Right atrium auricular region (tissue), 2 donors: ENCODE data around the gene APOA1. TPM values are rescaled to one million over a fixed set of nuclear protein-coding genes. Genes with fewer than 3 reads are reported as not detected.

Experiments
- DNase-seq: peaks from one replicate; pipeline ENCODE4 v3.0.0-alpha.2; 2019; ENCODE audit warnings: low spot score
- H3K27ac ChIP-seq, 2 donors: fragments of 200-600 bp; sonication (generic); 1 replicate in 1 of 2; 2 replicates in 1 of 2; pipeline ENCODE4 v1.5.1; 2016 to 2019
- H3K27me3 ChIP-seq, 2 donors: fragments of 200-600 bp; sonication (generic); one replicate each; pipeline versions ENCODE4 v1.5.1 to v1.6.0; 2017 to 2019
- H3K36me3 ChIP-seq: fragments of 200-600 bp; sonication (generic); one replicate; pipeline ENCODE4 v1.5.1; 2016
- H3K4me1 ChIP-seq, 2 donors: fragments of 200-600 bp; sonication (generic); one replicate each; pipeline versions ENCODE4 v1.5.1 to v1.6.0; 2017 to 2019
- H3K4me3 ChIP-seq, 2 donors: fragments of 200-600 bp; sonication (generic); 1 replicate in 1 of 2; 2 replicates in 1 of 2; pipeline ENCODE4 v1.5.1; 2017 to 2019; ENCODE audit warnings: mild to moderate bottlenecking in 1 of 2, moderate library complexity in 1 of 2
- H3K9me3 ChIP-seq, 2 donors: fragments of 200-600 bp; sonication (generic); one replicate each; pipeline ENCODE4 v1.5.1; 2019
- CTCF ChIP-seq, 2 donors: fragments of 200-600 bp; sonication (generic); IDR thresholded peaks; one replicate each; pipeline ENCODE4 v1.5.1; 2019; ENCODE audit warnings: antibody characterized with exemption in 2 of 2
- total RNA-seq, 2 donors: library from RNA; depleted of rRNA; stranded (reverse); fragments of >200 nt; gene quantifications; one replicate each; pipeline ENCODE4 v1.1.0, GENCODE V29; 2016

The APOA1 gene
- total RNA-seq, 2 donors from 2014 or later = 4.5 to 9.5 TPM

DNA sequence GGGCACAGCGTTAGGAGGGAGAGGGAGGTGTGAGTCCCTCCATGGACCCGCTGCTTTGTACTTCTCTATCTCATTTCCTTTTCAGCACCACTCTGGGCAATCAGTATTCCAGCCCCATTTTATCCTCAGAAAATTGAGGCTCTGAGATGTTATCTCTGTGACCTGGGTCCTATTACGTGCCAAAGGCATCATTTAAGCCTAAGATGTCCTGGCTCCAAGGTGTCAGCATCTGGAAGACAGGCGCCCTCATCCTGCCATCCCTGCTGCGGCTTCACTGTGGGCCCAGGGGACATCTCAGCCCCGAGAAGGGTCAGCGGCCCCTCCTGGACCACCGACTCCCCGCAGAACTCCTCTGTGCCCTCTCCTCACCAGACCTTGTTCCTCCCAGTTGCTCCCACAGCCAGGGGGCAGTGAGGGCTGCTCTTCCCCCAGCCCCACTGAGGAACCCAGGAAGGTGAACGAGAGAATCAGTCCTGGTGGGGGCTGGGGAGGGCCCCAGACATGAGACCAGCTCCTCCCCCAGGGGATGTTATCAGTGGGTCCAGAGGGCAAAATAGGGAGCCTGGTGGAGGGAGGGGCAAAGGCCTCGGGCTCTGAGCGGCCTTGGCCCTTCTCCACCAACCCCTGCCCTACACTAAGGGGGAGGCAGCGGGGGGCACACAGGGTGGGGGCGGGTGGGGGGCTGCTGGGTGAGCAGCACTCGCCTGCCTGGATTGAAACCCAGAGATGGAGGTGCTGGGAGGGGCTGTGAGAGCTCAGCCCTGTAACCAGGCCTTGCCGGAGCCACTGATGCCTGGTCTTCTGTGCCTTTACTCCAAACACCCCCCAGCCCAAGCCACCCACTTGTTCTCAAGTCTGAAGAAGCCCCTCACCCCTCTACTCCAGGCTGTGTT is 8.5 kb downstream of the APOA1 start:
- no peak for TF ChIP-seq CTCF (IDR thresholded peaks at IDR 0.05)
- H3K4me1 ChIP-seq = no peaks in the 10 kb centered on the region
- no peak overlapping the region for H3K27ac ChIP-seq

GRCh38 chr11:116827461-116827860 is 10.0 kb downstream of the APOA1 start:
- no peaks in the 10 kb centered on the region for H3K4me1 ChIP-seq
- no peaks in the 10 kb centered on the region for H3K27me3 ChIP-seq
- no peak overlapping the region for H3K27ac ChIP-seq

More for the DNA sequence above, 8.5 kb downstream of the APOA1 start:
- DNase-seq = no peak
- no peaks in the 10 kb centered on the region for H3K9me3 ChIP-seq
- H3K4me3 ChIP-seq = no peak overlapping the region
- H3K27me3 ChIP-seq = no peaks in the 10 kb centered on the region
- no peaks in the 10 kb centered on the region for H3K36me3 ChIP-seq

GRCh38 chr11:116826751-116827431 is 10.5 kb downstream of the APOA1 start:
- Histone ChIP-seq H3K36me3 (no peaks in the 10 kb centered on the region), H3K9me3 (no peaks in the 10 kb centered on the region), H3K4me1 (no peaks in the 10 kb centered on the region), H3K27me3 (no peaks in the 10 kb centered on the region), H3K4me3 (no peak overlapping the region), H3K27ac (no peak overlapping the region)
- TF ChIP-seq CTCF (IDR thresholded peaks at IDR 0.05) = no peak
- DNase-seq = no peak

More at GRCh38 chr11:116827461-116827860, 10.0 kb downstream of the APOA1 start:
- H3K9me3 ChIP-seq = no peaks in the 10 kb centered on the region
- H3K36me3 ChIP-seq = no peaks in the 10 kb centered on the region
- no peak overlapping the region for H3K4me3 ChIP-seq
- TF ChIP-seq CTCF (IDR thresholded peaks at IDR 0.05) = no peak
- no peak for DNase-seq

DNA sequence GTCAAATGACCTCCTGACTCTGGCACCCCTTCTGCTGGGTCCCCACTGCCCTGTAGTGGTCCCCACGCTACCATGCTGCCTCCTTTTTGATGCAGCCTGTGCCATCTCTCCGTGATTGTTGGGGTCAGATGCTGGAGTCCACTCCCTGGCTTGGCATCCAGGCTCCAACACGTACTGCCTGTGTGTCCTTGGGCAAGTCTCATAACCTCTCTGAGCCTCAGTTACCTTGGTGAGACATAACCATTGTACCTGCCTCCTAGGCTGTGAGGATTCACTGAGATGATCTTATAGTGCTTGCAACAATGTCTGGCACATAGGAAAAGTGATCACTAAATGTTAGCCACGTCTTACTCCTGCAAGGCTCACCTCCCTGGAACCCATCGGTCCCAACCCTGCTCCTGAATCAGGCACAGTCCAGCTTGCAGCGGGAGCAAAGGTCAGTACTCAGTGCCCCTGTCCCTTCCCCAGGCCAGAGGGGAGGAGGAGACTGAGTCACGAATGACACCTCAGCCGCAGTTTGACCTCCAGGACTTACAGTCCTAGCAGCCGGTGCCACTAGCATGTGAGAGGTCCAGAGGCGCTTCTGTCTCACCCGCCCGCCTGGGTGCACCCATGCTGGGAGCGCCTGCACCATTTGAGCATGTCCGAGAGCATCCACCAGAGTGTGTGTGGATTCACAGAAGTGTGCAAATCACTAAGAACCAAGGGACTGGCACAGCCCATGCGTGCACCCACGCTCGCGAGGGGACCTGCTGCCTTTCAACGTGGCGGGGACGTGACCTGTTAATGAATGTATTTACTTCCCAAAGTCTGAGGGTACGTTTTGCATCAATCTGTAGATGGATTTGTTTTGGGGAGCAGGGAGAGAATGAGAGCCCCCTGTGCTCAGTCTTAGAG is 11.3 kb downstream of the APOA1 start:
- H3K4me1 ChIP-seq = no peaks in the 10 kb centered on the region
- no peak overlapping the region for H3K4me3 ChIP-seq
- DNase-seq = no peak
- no peak for TF ChIP-seq CTCF (IDR thresholded peaks at IDR 0.05)
- no peaks in the 10 kb centered on the region for H3K27me3 ChIP-seq
- H3K9me3 ChIP-seq = no peaks in the 10 kb centered on the region
- no peaks in the 10 kb centered on the region for H3K36me3 ChIP-seq
- H3K27ac ChIP-seq = no peak overlapping the region

DNA sequence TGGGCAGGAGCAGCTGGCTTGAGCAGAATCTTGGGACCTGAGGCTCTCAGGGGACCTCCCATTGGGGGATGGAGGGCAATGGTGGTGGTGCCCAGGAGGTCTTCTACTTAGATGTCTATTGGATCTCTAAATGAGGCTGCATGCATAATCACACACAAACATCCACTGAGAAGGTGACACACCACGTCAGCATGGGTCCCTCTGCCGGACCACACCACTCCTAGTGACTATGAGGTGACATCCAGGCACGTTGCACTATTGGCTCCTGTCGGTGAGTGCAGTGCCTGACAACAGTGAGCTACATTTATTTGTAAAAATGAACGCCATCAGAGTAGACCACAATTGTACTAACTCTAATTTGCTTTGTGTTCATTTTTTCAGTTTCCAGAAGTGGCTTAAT is 12.0 kb downstream of the APOA1 start:
- Histone ChIP-seq H3K9me3 (no peaks in the 10 kb centered on the region), H3K4me1 (no peaks in the 10 kb centered on the region), H3K36me3 (no peaks in the 10 kb centered on the region), H3K4me3 (no peak overlapping the region), H3K27me3 (no peaks in the 10 kb centered on the region), H3K27ac (no peak overlapping the region)
- no peak for TF ChIP-seq CTCF (IDR thresholded peaks at IDR 0.05)
- no peak for DNase-seq
